DND-41 (cell line): Measurements from ENCODE around the gene ASTE1.

ENCODE experiments used
- EZH2 ChIP-seq: IDR thresholded peaks from 3 replicates; pipeline ENCODE4 v1.6.1; 2012; ENCODE audit warnings: borderline replicate concordance, low read depth, mild to moderate bottlenecking, moderate library complexity, low read length, inconsistent platforms; ENCODE audit not compliant: severe bottlenecking
- TF ChIP-seq, protein P1 (sequence below): IDR thresholded peaks from 2 replicates; pipeline ENCODE4 v1.5.1; 2012; ENCODE audit warnings: borderline replicate concordance, low read length, moderate library complexity, mild to moderate bottlenecking; ENCODE audit not compliant: poor library complexity, severe bottlenecking; ENCODE audit errors: extremely low read depth

DNA sequence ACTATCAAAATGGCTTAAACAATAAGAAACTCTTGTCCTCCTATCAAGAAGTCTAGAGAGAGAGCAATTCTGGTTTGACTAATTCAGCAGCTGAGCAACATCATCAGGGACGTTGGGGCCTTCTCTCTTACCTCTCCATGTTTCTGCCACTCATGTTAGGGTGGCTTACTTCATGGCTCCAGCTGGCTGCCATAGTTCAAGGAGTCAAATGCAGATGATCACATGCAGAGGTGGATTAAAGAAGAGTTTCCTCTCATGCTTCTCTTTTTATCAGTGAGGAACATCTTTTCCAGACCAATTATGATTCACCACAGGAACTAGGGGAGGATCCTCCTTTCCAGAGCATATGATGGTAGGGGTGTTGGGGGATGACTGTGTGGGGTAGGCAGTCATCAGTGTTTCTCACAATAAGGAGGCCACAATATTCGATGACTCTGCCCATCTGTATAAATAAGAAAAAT lies 45.5 kb upstream of the ASTE1 start:
- TF ChIP-seq, protein P1, sequence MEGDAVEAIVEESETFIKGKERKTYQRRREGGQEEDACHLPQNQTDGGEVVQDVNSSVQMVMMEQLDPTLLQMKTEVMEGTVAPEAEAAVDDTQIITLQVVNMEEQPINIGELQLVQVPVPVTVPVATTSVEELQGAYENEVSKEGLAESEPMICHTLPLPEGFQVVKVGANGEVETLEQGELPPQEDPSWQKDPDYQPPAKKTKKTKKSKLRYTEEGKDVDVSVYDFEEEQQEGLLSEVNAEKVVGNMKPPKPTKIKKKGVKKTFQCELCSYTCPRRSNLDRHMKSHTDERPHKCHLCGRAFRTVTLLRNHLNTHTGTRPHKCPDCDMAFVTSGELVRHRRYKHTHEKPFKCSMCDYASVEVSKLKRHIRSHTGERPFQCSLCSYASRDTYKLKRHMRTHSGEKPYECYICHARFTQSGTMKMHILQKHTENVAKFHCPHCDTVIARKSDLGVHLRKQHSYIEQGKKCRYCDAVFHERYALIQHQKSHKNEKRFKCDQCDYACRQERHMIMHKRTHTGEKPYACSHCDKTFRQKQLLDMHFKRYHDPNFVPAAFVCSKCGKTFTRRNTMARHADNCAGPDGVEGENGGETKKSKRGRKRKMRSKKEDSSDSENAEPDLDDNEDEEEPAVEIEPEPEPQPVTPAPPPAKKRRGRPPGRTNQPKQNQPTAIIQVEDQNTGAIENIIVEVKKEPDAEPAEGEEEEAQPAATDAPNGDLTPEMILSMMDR, result no peak
- no peak for TF ChIP-seq EZH2
